WTC11 (cell line): ENCODE measurements around the gene FHOD1. TPM values are rescaled to one million over a fixed set of nuclear protein-coding genes. Genes with fewer than 3 reads are reported as not detected.

Experiments
- ATAC-seq: fragments of 200-7000 bp; cut with Tn5 transposase; 2 replicates; pipeline ENCODE4 v1.10.0; 2021; ENCODE audit warnings: mild to moderate bottlenecking, moderate library complexity
- CTCF ChIA-PET: fragments of 300-600 bp; sonication (Branson Sonifier 250); formaldehyde crosslinking; loops from one replicate; lab custom pipeline; 2021; ENCODE audit warnings: antibody characterized with exemption; lab: Charles Lee
- POLR2A ChIA-PET: fragments of 350-600 bp; sonication (Branson Sonifier 250); formaldehyde crosslinking; loops from one replicate; lab custom pipeline; 2021; ENCODE audit warnings: antibody characterized with exemption; lab: Charles Lee
- DNase-seq: peaks from one replicate; pipeline ENCODE4 v3.0.0; 2021; ENCODE audit warnings: low spot score
- H3K27ac Mint-ChIP-seq: 2 replicates; pipeline ENCODE4 v1.8.0; 2021; ENCODE audit warnings: mixed read lengths
- H3K27me3 Mint-ChIP-seq: 2 replicates; pipeline ENCODE4 v1.8.0; 2021; ENCODE audit warnings: low read depth, mild to moderate bottlenecking, moderate library complexity, mixed read lengths
- H3K36me3 Mint-ChIP-seq: 2 replicates; pipeline ENCODE4 v1.8.0; 2021; ENCODE audit warnings: mixed read lengths
- H3K4me1 Mint-ChIP-seq: 2 replicates; pipeline ENCODE4 v1.8.0; 2022; ENCODE audit warnings: mixed read lengths
- H3K4me3 Mint-ChIP-seq: 2 replicates; pipeline ENCODE4 v1.8.0; 2021; ENCODE audit warnings: mild to moderate bottlenecking, moderate library complexity, mixed read lengths
- H3K9me3 Mint-ChIP-seq: 2 replicates; pipeline ENCODE4 v1.8.0; 2021; ENCODE audit warnings: mixed read lengths
- ATF6 ChIP-seq: sonication (generic); formaldehyde crosslinking; IDR thresholded peaks from 2 replicates; pipeline ENCODE4 v1.8.1; 2023; ENCODE audit warnings: mild to moderate bottlenecking, missing genetic modification reagents
- FOXJ3 ChIP-seq: sonication (generic); formaldehyde crosslinking; IDR thresholded peaks from 2 replicates; pipeline ENCODE4 v1.9.0; 2021; ENCODE audit warnings: missing genetic modification reagents, mild to moderate bottlenecking, borderline replicate concordance
- GABPB1 ChIP-seq: sonication (generic); formaldehyde crosslinking; IDR thresholded peaks from 2 replicates; pipeline ENCODE4 v1.8.1; 2023; ENCODE audit warnings: mild to moderate bottlenecking, missing genetic modification reagents
- IRF1 ChIP-seq: sonication (generic); formaldehyde crosslinking; IDR thresholded peaks from 2 replicates; pipeline ENCODE4 v1.8.0; 2023; ENCODE audit warnings: missing genetic modification reagents
- KAT7 ChIP-seq: sonication (generic); formaldehyde crosslinking; IDR thresholded peaks from 2 replicates; pipeline ENCODE4 v1.8.1; 2023; ENCODE audit warnings: missing genetic modification reagents, mild to moderate bottlenecking, borderline replicate concordance
- NFE2L1 ChIP-seq: sonication (generic); formaldehyde crosslinking; IDR thresholded peaks from 2 replicates; pipeline ENCODE4 v1.8.1; 2023; ENCODE audit warnings: missing genetic modification reagents
- NFYB ChIP-seq: sonication (generic); formaldehyde crosslinking; conservative IDR thresholded peaks from 2 replicates; pipeline ENCODE4 v1.8.0; 2022; ENCODE audit warnings: low read depth, missing genetic modification reagents
- NR2C2 ChIP-seq: sonication (generic); formaldehyde crosslinking; IDR thresholded peaks from 2 replicates; pipeline ENCODE4 v1.8.0; 2022; ENCODE audit warnings: mild to moderate bottlenecking, missing genetic modification reagents
- NR3C1 ChIP-seq: sonication (generic); formaldehyde crosslinking; conservative IDR thresholded peaks from 2 replicates; pipeline ENCODE4 v1.8.1; 2023; ENCODE audit warnings: low read depth, mild to moderate bottlenecking, missing genetic modification reagents
- OVOL2 ChIP-seq: fragments of 250-450 bp; sonication (Bioruptor Pico); IDR thresholded peaks from 2 replicates; pipeline ENCODE4 v1.9.0; 2021; ENCODE audit warnings: mild to moderate bottlenecking, borderline replicate concordance
- STAT6 ChIP-seq: sonication (generic); formaldehyde crosslinking; conservative IDR thresholded peaks from 2 replicates; pipeline ENCODE4 v1.8.1; 2023; ENCODE audit warnings: mild to moderate bottlenecking, low read depth, missing genetic modification reagents, moderate library complexity
- TEAD4 ChIP-seq: sonication (generic); formaldehyde crosslinking; IDR thresholded peaks from 2 replicates; pipeline ENCODE4 v1.8.0; 2022; ENCODE audit warnings: mild to moderate bottlenecking, missing genetic modification reagents
- USF2 ChIP-seq: sonication (generic); formaldehyde crosslinking; IDR thresholded peaks from 2 replicates; pipeline ENCODE4 v1.8.1; 2023; ENCODE audit warnings: mild to moderate bottlenecking, missing genetic modification reagents, moderate library complexity
- ZBTB21 ChIP-seq: sonication (generic); formaldehyde crosslinking; IDR thresholded peaks from 2 replicates; pipeline ENCODE4 v1.8.1; 2023; ENCODE audit warnings: mild to moderate bottlenecking, missing genetic modification reagents, borderline replicate concordance
- ZNF219 ChIP-seq: sonication (generic); formaldehyde crosslinking; IDR thresholded peaks from 2 replicates; pipeline ENCODE4 v1.8.0; 2023; ENCODE audit warnings: missing genetic modification reagents, mild to moderate bottlenecking, borderline replicate concordance
- ZNF416 ChIP-seq: fragments of 250-450 bp; sonication (Bioruptor Pico); IDR thresholded peaks from 2 replicates; pipeline ENCODE4 v1.9.0; 2021; ENCODE audit warnings: mild to moderate bottlenecking, inconsistent platforms
- total RNA-seq: library from RNA; stranded (reverse); gene quantifications from 3 replicates; pipeline ENCODE4 v1.2.3, GENCODE V29; 2021
- TF ChIP-seq, protein P1 (sequence below): sonication (generic); formaldehyde crosslinking; IDR thresholded peaks from 2 replicates; pipeline ENCODE4 v1.8.0; 2023; ENCODE audit warnings: mild to moderate bottlenecking, missing genetic modification reagents
- TF ChIP-seq, protein P2 (sequence below): sonication (generic); formaldehyde crosslinking; IDR thresholded peaks from 2 replicates; pipeline ENCODE4 v1.8.1; 2022; ENCODE audit warnings: missing genetic modification reagents, borderline replicate concordance
- TF ChIP-seq, protein P3 (sequence below): sonication (generic); formaldehyde crosslinking; IDR thresholded peaks from 2 replicates; pipeline ENCODE4 v1.8.0; 2022; ENCODE audit warnings: mild to moderate bottlenecking, missing genetic modification reagents

The FHOD1 gene
- total RNA-seq, 1 experiment from 2014 or later, result 81.3 TPM

DNA sequence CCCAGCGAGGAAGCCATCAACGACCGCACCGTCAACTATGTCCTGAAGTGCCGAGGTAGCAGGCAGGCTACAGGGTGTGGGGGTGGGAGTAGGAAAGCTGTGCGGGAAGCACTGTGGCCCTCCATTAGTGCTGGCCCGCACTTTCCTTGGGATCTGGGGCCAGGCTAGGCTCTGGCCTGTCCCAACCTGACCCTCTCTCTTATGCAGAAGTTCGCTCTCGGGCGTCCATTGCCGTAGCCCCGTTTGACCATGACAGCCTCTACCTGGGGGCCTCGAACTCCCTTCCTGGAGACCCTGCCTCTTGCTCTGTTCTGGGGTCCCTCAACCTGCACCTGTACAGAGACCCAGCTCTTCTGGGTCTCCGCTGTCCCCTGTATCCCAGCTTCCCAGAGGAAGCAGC lies 40.7 kb upstream of the FHOD1 start:
- POLR2A ChIA-PET, result no interaction called here
- CTCF ChIA-PET, result interaction anchor here (0.7 to 1.8 kb wide), 4 partner anchors 10 to 112 kb away, joined by 3 to 6 read pairs (median 4); partner anchors contain the start of gene LRRC36
- H3K4me3 Mint-ChIP-seq, result no peak overlapping the region
- no peak for TF ChIP-seq USF2 (CRISPR knock-in tag)
- TF ChIP-seq, protein P1, sequence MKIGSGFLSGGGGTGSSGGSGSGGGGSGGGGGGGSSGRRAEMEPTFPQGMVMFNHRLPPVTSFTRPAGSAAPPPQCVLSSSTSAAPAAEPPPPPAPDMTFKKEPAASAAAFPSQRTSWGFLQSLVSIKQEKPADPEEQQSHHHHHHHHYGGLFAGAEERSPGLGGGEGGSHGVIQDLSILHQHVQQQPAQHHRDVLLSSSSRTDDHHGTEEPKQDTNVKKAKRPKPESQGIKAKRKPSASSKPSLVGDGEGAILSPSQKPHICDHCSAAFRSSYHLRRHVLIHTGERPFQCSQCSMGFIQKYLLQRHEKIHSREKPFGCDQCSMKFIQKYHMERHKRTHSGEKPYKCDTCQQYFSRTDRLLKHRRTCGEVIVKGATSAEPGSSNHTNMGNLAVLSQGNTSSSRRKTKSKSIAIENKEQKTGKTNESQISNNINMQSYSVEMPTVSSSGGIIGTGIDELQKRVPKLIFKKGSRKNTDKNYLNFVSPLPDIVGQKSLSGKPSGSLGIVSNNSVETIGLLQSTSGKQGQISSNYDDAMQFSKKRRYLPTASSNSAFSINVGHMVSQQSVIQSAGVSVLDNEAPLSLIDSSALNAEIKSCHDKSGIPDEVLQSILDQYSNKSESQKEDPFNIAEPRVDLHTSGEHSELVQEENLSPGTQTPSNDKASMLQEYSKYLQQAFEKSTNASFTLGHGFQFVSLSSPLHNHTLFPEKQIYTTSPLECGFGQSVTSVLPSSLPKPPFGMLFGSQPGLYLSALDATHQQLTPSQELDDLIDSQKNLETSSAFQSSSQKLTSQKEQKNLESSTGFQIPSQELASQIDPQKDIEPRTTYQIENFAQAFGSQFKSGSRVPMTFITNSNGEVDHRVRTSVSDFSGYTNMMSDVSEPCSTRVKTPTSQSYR, result no peak
- no peak for TF ChIP-seq STAT6 (CRISPR knock-in tag)
- no peak for TF ChIP-seq IRF1 (CRISPR knock-in tag)
- TF ChIP-seq TEAD4 (CRISPR knock-in tag), result no peak
- no peak for TF ChIP-seq ZNF219
- no peak for TF ChIP-seq NR2C2 (CRISPR knock-in tag)
- TF ChIP-seq, protein P2, sequence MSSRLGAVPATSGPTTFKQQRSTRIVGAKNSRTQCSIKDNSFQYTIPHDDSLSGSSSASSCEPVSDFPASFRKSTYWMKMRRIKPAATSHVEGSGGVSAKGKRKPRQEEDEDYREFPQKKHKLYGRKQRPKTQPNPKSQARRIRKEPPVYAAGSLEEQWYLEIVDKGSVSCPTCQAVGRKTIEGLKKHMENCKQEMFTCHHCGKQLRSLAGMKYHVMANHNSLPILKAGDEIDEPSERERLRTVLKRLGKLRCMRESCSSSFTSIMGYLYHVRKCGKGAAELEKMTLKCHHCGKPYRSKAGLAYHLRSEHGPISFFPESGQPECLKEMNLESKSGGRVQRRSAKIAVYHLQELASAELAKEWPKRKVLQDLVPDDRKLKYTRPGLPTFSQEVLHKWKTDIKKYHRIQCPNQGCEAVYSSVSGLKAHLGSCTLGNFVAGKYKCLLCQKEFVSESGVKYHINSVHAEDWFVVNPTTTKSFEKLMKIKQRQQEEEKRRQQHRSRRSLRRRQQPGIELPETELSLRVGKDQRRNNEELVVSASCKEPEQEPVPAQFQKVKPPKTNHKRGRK (CRISPR knock-in tag), result no peak
- no peak for TF ChIP-seq OVOL2
- TF ChIP-seq KAT7 (CRISPR knock-in tag), result no peak
- TF ChIP-seq ATF6 (CRISPR knock-in tag), result no peak
- TF ChIP-seq, all 79 proteins: peak for 0
- Mint-ChIP-seq H3K27me3 (0 out of 2 replicates have a peak, but pooled peaks cover 1% of the 10 kb centered on the region), H3K27ac (no peak overlapping the region), H3K36me3 (no peaks in the 10 kb centered on the region), H3K4me1 (no peaks in the 10 kb centered on the region), H3K9me3 (no peaks in the 10 kb centered on the region)
- no peak for DNase-seq
- no peak for ATAC-seq

- Mint-ChIP-seq H3K4me3 (no peak overlapping the region), H3K27me3 (peaks cover under 1% of the 10 kb centered on the region; the same call in 1 of the 2 replicates), H3K9me3 (no peaks in the 10 kb centered on the region), H3K36me3 (no peaks in the 10 kb centered on the region), H3K4me1 (no peaks in the 10 kb centered on the region), H3K27ac (no peak overlapping the region)
- ATAC-seq (no peak), DNase-seq (no peak)
- ChIA-PET POLR2A (no interaction called here), CTCF (interaction anchor here (1.0 to 4.0 kb wide), 10 partner anchors 9 to 325 kb away, joined by 3 to 92 read pairs (median 24); partner anchors contain the start of genes CES3, FHOD1, HSD11B2 and SLC9A5)
- TF ChIP-seq NFYB (CRISPR knock-in tag) (no peak), FOXJ3 (CRISPR knock-in tag) (no peak), ZBTB21 (CRISPR knock-in tag) (no peak), NR3C1 (no peak), GABPB1 (CRISPR knock-in tag) (no peak), ZNF416 (CRISPR knock-in tag) (no peak), NFE2L1 (CRISPR knock-in tag) (no peak)
- TF ChIP-seq, protein P3, sequence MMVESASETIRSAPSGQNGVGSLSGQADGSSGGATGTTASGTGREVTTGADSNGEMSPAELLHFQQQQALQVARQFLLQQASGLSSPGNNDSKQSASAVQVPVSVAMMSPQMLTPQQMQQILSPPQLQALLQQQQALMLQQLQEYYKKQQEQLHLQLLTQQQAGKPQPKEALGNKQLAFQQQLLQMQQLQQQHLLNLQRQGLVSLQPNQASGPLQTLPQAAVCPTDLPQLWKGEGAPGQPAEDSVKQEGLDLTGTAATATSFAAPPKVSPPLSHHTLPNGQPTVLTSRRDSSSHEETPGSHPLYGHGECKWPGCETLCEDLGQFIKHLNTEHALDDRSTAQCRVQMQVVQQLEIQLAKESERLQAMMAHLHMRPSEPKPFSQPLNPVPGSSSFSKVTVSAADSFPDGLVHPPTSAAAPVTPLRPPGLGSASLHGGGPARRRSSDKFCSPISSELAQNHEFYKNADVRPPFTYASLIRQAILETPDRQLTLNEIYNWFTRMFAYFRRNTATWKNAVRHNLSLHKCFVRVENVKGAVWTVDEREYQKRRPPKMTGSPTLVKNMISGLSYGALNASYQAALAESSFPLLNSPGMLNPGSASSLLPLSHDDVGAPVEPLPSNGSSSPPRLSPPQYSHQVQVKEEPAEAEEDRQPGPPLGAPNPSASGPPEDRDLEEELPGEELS (CRISPR knock-in tag), result no peak
Measured at GRCh38 chr16:67286441-67287235, 39.4 kb upstream of the FHOD1 start.
